K562 (cell line): ENCODE results near the gene OPCML. TPM values are rescaled to one million over a fixed set of nuclear protein-coding genes. Genes with fewer than 3 reads are reported as not detected.

ENCODE experiments used
- ATAC-seq: fragments of 200-7000 bp; cut with Tn5 transposase; 3 replicates; pipeline ENCODE4 v1.9.1; 2020; ENCODE audit warnings: moderate library complexity
- BruUV-seq: library from RNA; stranded (reverse); fragments of 400-500 nt; replicated peaks from 2 replicates; lab custom pipeline; 2021; lab: Mats Ljungman, UMichigan
- CTCF ChIA-PET: fragments of 300-600 bp; formaldehyde crosslinking; extraction: SDS; loops from one replicate; lab custom pipeline; 2021; ENCODE audit warnings: low intra/inter-chr PET ratio; lab: Yijun Ruan, JAX
- POLR2A ChIA-PET: fragments of 300-600, 350-650 bp; sonication (Branson Sonifier 250); formaldehyde crosslinking; extraction: SDS; loops from one replicate; lab custom pipeline; 2021; ENCODE audit warnings: antibody characterized with exemption, inconsistent platforms; lab: Yijun Ruan, JAX
- DNase-seq, 4 experiments: peaks; one replicate each; pipeline versions ENCODE4 v3.0.0 to v3.0.0-alpha.2; 2011 to 2018; ENCODE audit warnings: low spot score in 3 of 4, mixed read lengths in 3 of 4; ENCODE audit errors: extremely low read depth in 1 of 4
- FAIRE-seq: peaks from 2 replicates; lab custom pipeline; 2011; peaks lifted over from hg19 to GRCh38; lab: Jason Lieb, UNC
- H2AFZ ChIP-seq: 2 replicates; pipeline ENCODE4 v1.6.0; 2011; ENCODE audit warnings: low read depth, low read length, control low read depth, inconsistent platforms
- H3K27ac ChIP-seq: fragments of 200-600 bp; 3 replicates; pipeline ENCODE4 v1.8.0; 2011; ENCODE audit warnings: low read depth, mild to moderate bottlenecking, control low read depth, inconsistent platforms, low read length, moderate library complexity, mixed read lengths; ENCODE audit errors: extremely low read depth
- H3K27me3 ChIP-seq, 2 experiments: fragments of 300-600 bp in 1 of 2; 2 replicates in 1 of 2; 3 replicates in 1 of 2; pipeline versions ENCODE4 v1.6.0 to v1.8.0; 2011; ENCODE audit warnings: inconsistent platforms in 2 of 2, low read length in 2 of 2, mild to moderate bottlenecking in 1 of 2, mixed read lengths in 1 of 2, moderate library complexity in 1 of 2; ENCODE audit not compliant: control insufficient read depth in 2 of 2, insufficient read depth in 2 of 2
- H3K36me3 ChIP-seq: fragments of 300-600 bp; 3 replicates; pipeline ENCODE4 v1.8.0; 2011; ENCODE audit warnings: mild to moderate bottlenecking, low read length, inconsistent platforms; ENCODE audit not compliant: control insufficient read depth, insufficient read depth
- H3K4me1 ChIP-seq, 2 experiments: fragments of 200-600 bp in 1 of 2; replicated peaks in 1 of 2; 2 replicates in 1 of 2; 3 replicates in 1 of 2; pipeline versions ENCODE4 v1.5.1 to v1.8.0; 2011; ENCODE audit warnings: inconsistent platforms in 2 of 2, low read length in 2 of 2, mild to moderate bottlenecking in 1 of 2, mixed read lengths in 1 of 2, moderate library complexity in 1 of 2; ENCODE audit not compliant: control insufficient read depth in 2 of 2, insufficient read depth in 2 of 2
- H3K4me2 ChIP-seq: 2 replicates; pipeline ENCODE4 v1.6.1; 2011; ENCODE audit warnings: low read length, control low read depth, inconsistent platforms, mixed read lengths; ENCODE audit not compliant: insufficient read depth
- H3K4me3 ChIP-seq: fragments of 200-600 bp; sonication (generic), shearing (Covaris generic); 2 replicates; pipeline ENCODE4 v1.5.1; 2016; ENCODE audit warnings: control low read depth, inconsistent platforms
- H3K79me2 ChIP-seq: fragments of 200-600 bp; 3 replicates; pipeline ENCODE4 v1.8.0; 2011; ENCODE audit warnings: low read length, inconsistent platforms; ENCODE audit not compliant: control insufficient read depth, insufficient read depth
- H3K9ac ChIP-seq, 2 experiments: 2 replicates each; pipeline versions ENCODE4 v1.6.0 to v1.6.1; 2011; ENCODE audit warnings: low read depth in 2 of 2, low read length in 2 of 2, control low read depth in 1 of 2, inconsistent platforms in 1 of 2, mild to moderate bottlenecking in 1 of 2, mixed read lengths in 1 of 2; ENCODE audit not compliant: insufficient read depth in 1 of 2
- H3K9me1 ChIP-seq: one replicate; pipeline ENCODE4 v1.6.0; 2011; ENCODE audit warnings: inconsistent platforms, mild to moderate bottlenecking, low read length, moderate library complexity; ENCODE audit not compliant: control insufficient read depth, insufficient read depth
- H3K9me3 ChIP-seq: replicated peaks from 2 replicates; pipeline ENCODE4 v1.5.1; 2011; ENCODE audit warnings: low read depth, low read length, inconsistent platforms; ENCODE audit not compliant: control insufficient read depth, insufficient read depth
- H4K20me1 ChIP-seq: replicated peaks from 2 replicates; pipeline ENCODE4 v1.6.1; 2011; ENCODE audit warnings: low read length, inconsistent platforms, mixed read lengths; ENCODE audit not compliant: control insufficient read depth, insufficient read depth
- DMBX1 ChIP-seq: fragments of 250-450 bp; sonication (Bioruptor Pico); IDR thresholded peaks from 2 replicates; pipeline ENCODE4 v1.8.0; 2022; ENCODE audit warnings: inconsistent platforms, mild to moderate bottlenecking, moderate library complexity, borderline replicate concordance
- EP300 ChIP-seq: IDR thresholded peaks from 2 replicates; pipeline ENCODE4 v1.6.1; 2012; ENCODE audit warnings: low read length, improper control_type of control experiment
- ILK ChIP-seq: fragments of 450-650 bp; IDR thresholded peaks from 2 replicates; pipeline ENCODE4 v1.6.1; 2016; ENCODE audit warnings: missing genetic modification characterization, low read depth, mild to moderate bottlenecking, missing compliant biosample characterization, moderate library complexity, borderline replicate concordance
- PHF21A ChIP-seq: fragments of 450-650 bp; IDR thresholded peaks from 2 replicates; pipeline ENCODE4 v1.6.1; 2017; ENCODE audit warnings: low read depth, borderline replicate concordance
- PHF8 ChIP-seq: fragments of 200-600 bp; sonication (generic); IDR thresholded peaks from 2 replicates; pipeline ENCODE4 v1.6.1; 2012; ENCODE audit warnings: mixed run types, mild to moderate bottlenecking, inconsistent platforms, low read length, moderate library complexity, borderline replicate concordance
- RBM14 ChIP-seq: fragments of 200-400 bp; formaldehyde crosslinking; IDR thresholded peaks from 2 replicates; pipeline ENCODE4 v1.6.1; 2018; ENCODE audit warnings: low read depth, mild to moderate bottlenecking, low read length, moderate library complexity, borderline replicate concordance; ENCODE audit not compliant: insufficient read depth
- SETDB1 ChIP-seq: IDR thresholded peaks from one replicate; pipeline ENCODE4 v1.6.1; 2012; ENCODE audit warnings: low read length, control low read depth, inconsistent platforms
- SMARCA4 ChIP-seq: fragments of 450-650 bp; IDR thresholded peaks from 2 replicates; pipeline ENCODE4 v1.6.1; 2016
- TAF15 ChIP-seq: fragments of 200-400 bp; formaldehyde crosslinking; IDR thresholded peaks from 2 replicates; pipeline ENCODE4 v1.6.1; 2017; ENCODE audit warnings: mild to moderate bottlenecking, low read depth, low read length, moderate library complexity
- U2AF2 ChIP-seq: fragments of 200-400 bp; formaldehyde crosslinking; optimal IDR thresholded peaks from 2 replicates; pipeline ENCODE3; 2017; ENCODE audit warnings: low read depth, mild to moderate bottlenecking, low read length
- ZNF75A ChIP-seq: fragments of 450-650 bp; formaldehyde crosslinking; IDR thresholded peaks from 2 replicates; pipeline ENCODE4 v1.4.0; 2020; ENCODE audit warnings: mild to moderate bottlenecking
- WGBS: fragments of 100-300 bp; shearing (Covaris generic); methylation state at CpG from one replicate; pipeline ENCODE4 v1.1.6; 2016; ENCODE audit warnings: low coverage, mixed read lengths; ENCODE audit not compliant: insufficient coverage; ENCODE audit errors: missing lambda C conversion rate; 5-methylcytosine and 5-hydroxymethylcytosine counted together
- in situ Hi-C: fragments of 300-500 bp; cut with MboI; formaldehyde crosslinking; loops from 4 replicates; pipeline ENCODE4 v1.15.0; 2018; ENCODE audit warnings: inconsistent platforms, mixed read lengths
- intact Hi-C: fragments of 100-400 bp; cut with micrococcal nuclease; formaldehyde crosslinking; loops from 2 replicates; pipeline ENCODE4 v1.14.2; 2022
- polyA plus RNA-seq, 8 experiments: library from polyadenylated mRNA; depleted of rRNA in 4 of 8; stranded (reverse) in 5 of 8; unstranded in 3 of 8; fragments of >200 nt; fragmentation: Nextera tagmentation in 2 of 8; fragmentation: Illumina TruSeq in 1 of 8; extraction: Ambion mirVana in 2 of 8; extraction: Trizol in 1 of 8; gene quantifications; 2 replicates each; pipeline versions ENCODE4 v1.2.1 to v1.2.3, GENCODE V29; 2011 to 2014; ENCODE audit warnings: inconsistent platforms in 1 of 8, missing spikeins in 1 of 8
- total RNA-seq, 7 experiments: library from RNA; depleted of rRNA in 6 of 7; stranded (reverse); fragments of >200 nt in 6 of 7; fragmentation: Illumina TruSeq in 2 of 7; extraction: Trizol in 2 of 7; gene quantifications; 2 replicates each; pipeline versions ENCODE4 v1.2.1 to v1.2.3, GENCODE V29; 2011 to 2021; ENCODE audit warnings: low replicate concordance in 1 of 7
- TF ChIP-seq, protein P1 (sequence below): fragments of 450-650 bp; IDR thresholded peaks from 2 replicates; pipeline ENCODE4 v1.6.1; 2017; ENCODE audit warnings: antibody characterized with exemption, mild to moderate bottlenecking
- TF ChIP-seq, protein P2 (sequence below): fragments of 250-450 bp; sonication (Bioruptor Pico); IDR thresholded peaks from 2 replicates; pipeline ENCODE4 v1.5.0; 2021; ENCODE audit warnings: mild to moderate bottlenecking, borderline replicate concordance
- TF ChIP-seq, protein P3 (sequence below): fragments of 450-650 bp; IDR thresholded peaks from one replicate; pipeline ENCODE4 v1.6.1; 2018; ENCODE audit warnings: mild to moderate bottlenecking, moderate library complexity; ENCODE audit not compliant: partially characterized antibody

OPCML gene
- total and polyA plus RNA-seq, 9 of the 15 experiments (the other 6 are each of a cell fraction or from before 2014, with no cell fraction given): not detected

DNA sequence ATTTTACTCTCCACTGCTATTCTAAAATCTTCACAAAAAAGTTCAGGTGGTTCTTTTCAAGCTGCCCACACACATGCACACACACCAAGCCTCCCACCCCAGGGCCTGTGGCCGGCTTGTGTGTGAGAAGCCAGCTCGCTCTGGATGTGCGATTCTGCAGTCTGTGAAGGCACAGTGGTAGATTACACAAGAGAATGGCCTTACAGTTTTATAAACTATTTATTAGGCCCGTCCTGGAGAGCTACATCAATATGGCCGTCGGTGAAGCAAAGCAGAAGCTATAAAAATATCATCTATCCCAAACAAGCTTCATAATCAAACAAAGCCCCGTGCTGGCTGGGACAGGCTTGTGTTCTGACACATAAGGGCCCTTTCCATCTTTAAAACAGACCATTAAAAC, 240.5 kb downstream of the OPCML start:
- intact Hi-C loops: no loop called here
- Histone ChIP-seq H3K4me1 (no peaks in the 10 kb centered on the region), H3K4me2 (no peak overlapping the region), H2AFZ (no peak overlapping the region), H3K27ac (no peak overlapping the region), H3K9me1 (no peaks in the 10 kb centered on the region), H3K79me2 (no peaks in the 10 kb centered on the region), H4K20me1 (no peaks in the 10 kb centered on the region), H3K9me3 (no peaks in the 10 kb centered on the region; the same call in 1 of the 2 replicates), H3K27me3 (no peaks in the 10 kb centered on the region), H3K9ac (no peak overlapping the region), H3K4me3 (no peak overlapping the region), H3K36me3 (no peaks in the 10 kb centered on the region)
- ChIA-PET CTCF (no interaction called here), POLR2A (interaction anchor here (0.8 kb wide), 1 partner anchor 183 kb away, joined by 3 read pairs; no protein-coding TSS in a partner anchor)
- WGBS: 0% methylated on average over 7 of the region's 7 CpGs
- no peak for DNase-seq
- no peak for ATAC-seq
- FAIRE-seq: no peak
- TF ChIP-seq RBM14 (no peak), ZNF75A (CRISPR knock-in tag) (no peak), TAF15 (no peak), U2AF2 (no peak), PHF8 (no peak), DMBX1 (CRISPR knock-in tag) (no peak), SMARCA4 (no peak), SETDB1 (no peak), ILK (tag) (no peak), EP300 (no peak), PHF21A (no peak)
- TF ChIP-seq, protein P1, sequence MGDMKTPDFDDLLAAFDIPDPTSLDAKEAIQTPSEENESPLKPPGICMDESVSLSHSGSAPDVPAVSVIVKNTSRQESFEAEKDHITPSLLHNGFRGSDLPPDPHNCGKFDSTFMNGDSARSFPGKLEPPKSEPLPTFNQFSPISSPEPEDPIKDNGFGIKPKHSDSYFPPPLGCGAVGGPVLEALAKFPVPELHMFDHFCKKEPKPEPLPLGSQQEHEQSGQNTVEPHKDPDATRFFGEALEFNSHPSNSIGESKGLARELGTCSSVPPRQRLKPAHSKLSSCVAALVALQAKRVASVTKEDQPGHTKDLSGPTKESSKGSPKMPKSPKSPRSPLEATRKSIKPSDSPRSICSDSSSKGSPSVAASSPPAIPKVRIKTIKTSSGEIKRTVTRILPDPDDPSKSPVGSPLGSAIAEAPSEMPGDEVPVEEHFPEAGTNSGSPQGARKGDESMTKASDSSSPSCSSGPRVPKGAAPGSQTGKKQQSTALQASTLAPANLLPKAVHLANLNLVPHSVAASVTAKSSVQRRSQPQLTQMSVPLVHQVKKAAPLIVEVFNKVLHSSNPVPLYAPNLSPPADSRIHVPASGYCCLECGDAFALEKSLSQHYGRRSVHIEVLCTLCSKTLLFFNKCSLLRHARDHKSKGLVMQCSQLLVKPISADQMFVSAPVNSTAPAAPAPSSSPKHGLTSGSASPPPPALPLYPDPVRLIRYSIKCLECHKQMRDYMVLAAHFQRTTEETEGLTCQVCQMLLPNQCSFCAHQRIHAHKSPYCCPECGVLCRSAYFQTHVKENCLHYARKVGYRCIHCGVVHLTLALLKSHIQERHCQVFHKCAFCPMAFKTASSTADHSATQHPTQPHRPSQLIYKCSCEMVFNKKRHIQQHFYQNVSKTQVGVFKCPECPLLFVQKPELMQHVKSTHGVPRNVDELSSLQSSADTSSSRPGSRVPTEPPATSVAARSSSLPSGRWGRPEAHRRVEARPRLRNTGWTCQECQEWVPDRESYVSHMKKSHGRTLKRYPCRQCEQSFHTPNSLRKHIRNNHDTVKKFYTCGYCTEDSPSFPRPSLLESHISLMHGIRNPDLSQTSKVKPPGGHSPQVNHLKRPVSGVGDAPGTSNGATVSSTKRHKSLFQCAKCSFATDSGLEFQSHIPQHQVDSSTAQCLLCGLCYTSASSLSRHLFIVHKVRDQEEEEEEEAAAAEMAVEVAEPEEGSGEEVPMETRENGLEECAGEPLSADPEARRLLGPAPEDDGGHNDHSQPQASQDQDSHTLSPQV: no peak
- TF ChIP-seq, protein P2, sequence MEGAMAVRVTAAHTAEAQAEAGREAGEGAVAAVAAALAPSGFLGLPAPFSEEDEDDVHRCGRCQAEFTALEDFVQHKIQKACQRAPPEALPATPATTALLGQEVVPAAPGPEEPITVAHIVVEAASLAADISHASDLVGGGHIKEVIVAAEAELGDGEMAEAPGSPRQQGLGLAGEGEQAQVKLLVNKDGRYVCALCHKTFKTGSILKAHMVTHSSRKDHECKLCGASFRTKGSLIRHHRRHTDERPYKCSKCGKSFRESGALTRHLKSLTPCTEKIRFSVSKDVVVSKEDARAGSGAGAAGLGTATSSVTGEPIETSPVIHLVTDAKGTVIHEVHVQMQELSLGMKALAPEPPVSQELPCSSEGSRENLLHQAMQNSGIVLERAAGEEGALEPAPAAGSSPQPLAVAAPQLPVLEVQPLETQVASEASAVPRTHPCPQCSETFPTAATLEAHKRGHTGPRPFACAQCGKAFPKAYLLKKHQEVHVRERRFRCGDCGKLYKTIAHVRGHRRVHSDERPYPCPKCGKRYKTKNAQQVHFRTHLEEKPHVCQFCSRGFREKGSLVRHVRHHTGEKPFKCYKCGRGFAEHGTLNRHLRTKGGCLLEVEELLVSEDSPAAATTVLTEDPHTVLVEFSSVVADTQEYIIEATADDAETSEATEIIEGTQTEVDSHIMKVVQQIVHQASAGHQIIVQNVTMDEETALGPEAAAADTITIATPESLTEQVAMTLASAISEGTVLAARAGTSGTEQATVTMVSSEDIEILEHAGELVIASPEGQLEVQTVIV (CRISPR knock-in tag): no peak
- TF ChIP-seq, protein P3, sequence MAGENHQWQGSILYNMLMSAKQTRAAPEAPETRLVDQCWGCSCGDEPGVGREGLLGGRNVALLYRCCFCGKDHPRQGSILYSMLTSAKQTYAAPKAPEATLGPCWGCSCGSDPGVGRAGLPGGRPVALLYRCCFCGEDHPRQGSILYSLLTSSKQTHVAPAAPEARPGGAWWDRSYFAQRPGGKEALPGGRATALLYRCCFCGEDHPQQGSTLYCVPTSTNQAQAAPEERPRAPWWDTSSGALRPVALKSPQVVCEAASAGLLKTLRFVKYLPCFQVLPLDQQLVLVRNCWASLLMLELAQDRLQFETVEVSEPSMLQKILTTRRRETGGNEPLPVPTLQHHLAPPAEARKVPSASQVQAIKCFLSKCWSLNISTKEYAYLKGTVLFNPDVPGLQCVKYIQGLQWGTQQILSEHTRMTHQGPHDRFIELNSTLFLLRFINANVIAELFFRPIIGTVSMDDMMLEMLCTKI: no peak
- in situ Hi-C loops: no loop called here
- BruUV-seq: no TSS peak
